Measurements from ENCODE around the gene FANCG. TPM values are rescaled to one million over a fixed set of nuclear protein-coding genes. Genes with fewer than 3 reads are reported as not detected.

The FANCG gene
- polyA plus RNA-seq, 1 donor, result 23.6 TPM

GRCh38 chr9:35060548-35061207 is 19.1 kb downstream of the FANCG start:
- no peak for DNase-seq (ENCODE audit: low read depth)

- DNase-seq (ENCODE audit: low read depth), result no peak
Observed at GRCh38 chr9:35059438-35059837, 20.3 kb downstream of the FANCG start.

DNA sequence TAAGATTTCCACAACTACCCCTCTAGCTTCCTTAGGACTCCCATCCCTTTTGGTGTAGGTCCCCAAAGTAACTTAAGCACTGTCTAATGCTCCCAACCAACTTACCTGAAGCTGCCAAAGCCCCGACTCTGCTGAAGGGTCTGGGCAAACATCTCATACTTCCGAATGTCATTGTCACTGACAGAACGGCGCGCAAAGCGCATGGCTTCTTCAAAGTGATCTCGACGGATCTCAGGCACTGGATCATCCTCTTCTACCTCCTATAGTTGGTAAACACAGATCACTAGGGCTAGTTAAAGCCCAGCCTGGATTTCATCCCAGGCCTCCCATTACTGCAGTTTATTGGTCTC is 22.5 kb downstream of the FANCG start:
- DNase-seq (ENCODE audit: low read depth), result no peak

DNA sequence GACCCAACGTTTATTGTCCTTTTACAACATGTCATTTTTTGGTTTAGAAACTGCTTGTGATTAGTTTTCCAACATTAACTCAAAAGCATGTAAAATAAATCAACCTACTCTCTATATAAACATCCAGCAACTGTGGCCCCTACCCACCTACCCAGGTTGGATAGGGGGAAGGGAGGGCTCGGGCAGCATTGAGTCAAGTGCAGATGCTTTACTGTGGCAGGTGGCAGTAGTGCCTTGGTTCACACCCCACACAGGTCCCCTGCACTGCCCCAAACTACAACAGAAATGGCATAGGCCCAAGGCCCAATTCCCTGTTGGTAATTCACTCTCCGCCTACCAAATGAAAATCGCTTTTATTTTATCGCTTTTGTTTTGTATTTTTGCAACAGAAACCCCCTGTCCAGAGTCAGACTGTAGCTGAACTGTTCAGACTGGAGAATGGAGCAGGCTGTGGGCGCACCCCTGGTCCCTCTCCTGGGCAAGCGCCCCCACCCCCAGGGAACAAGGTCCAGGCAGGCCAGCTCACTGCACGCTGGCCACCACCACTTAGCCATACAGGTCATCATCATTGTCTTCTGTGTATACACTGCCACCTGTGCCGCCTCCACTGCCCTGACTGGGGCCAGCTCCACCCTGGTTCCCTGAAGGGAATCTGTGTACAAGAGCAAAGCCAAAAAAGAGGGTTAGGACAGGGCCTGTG is 23.0 kb downstream of the FANCG start:
- no peak for DNase-seq (ENCODE audit: low read depth)

DNA sequence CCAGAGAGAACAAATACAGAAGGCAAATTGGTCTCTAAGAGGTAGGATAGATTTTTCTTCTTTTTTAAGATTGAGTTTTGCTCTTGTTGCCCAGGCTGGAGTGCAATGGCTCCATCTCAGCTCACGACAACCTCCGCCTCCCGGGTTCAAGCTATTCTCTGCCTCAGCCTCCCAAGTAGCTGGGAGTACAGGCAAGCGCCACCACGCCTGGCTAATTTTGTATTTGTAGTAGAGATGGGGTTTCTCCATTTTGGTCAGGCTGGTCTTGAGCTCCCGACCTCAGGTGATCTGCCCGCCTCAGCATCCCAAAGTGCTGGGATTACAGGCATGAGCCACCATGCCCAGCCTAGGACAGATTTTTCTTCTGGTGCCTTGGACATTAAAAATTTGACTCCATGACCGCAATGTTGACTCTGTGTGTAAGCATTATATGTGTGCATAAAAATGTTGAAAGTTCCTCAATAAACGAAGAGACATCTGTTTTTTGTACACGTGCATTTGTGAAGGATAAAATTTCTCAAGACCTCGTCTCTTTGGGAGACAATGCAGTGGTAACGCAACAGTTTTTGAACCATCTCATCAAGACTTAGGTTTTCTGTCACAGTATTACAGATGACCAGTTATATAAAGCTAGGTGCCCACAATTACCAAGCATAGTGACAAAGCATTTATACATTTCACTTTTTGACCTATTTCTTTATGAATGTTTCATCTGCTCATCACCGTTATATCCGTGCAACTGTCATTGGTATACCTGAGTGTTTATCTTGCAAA is 24.7 kb downstream of the FANCG start:
- no peak for DNase-seq (ENCODE audit: low read depth)

DNA sequence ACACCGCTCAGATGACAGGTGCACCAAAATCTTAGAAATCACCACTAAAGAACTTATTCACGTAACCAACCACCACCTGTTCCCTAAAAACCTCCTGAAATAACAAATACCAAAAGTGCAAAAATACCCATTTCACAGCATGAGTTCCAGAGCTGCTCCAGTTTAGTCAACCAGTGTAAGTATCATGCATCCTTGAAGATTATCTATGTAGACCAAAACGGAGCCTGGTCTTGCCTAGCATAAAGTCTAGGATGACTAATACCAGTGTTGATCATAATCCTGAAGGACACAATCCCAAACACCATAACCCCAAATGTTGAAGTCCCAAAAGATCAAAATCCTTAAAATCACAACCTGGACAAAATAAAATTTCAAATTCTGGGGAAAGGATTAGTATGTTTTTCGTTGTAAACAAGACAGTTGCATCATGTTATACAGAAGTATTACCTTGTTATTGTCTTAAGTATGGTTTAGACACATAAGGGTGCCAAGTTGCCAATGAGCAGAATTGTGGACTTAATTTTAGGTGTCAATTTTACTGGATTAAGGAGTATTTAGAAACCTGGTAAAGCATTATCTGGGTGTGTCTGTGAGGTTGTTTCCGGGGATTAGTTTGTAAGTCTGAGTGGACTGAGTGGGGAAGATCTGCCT is 25.4 kb downstream of the FANCG start:
- no peak for DNase-seq (ENCODE audit: low read depth)

GRCh38 chr9:35051069-35051967 is 28.4 kb downstream of the FANCG start:
- DNase-seq (ENCODE audit: low read depth), result no peak

DNA sequence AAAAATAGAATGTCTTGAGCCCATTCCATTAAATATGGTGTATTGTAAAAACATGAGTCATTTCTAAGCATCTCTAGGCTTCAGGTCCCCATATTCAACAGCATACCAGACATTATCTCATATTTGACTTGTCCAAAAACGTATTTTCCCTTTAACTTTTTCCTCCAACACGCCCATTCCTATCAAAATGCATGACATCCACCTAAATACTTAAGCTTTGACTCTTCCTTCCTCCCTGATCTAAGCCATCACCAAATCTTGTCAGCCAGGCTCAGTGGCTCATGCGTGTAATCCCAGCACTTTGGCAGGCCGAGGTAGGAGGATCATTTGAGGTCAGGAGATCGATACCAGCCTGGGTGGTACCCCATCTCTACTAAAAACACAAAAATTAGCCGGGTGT is 31.2 kb downstream of the FANCG start:
- DNase-seq (ENCODE audit: low read depth), result no peak

GRCh38 chr9:35044071-35044470 is 35.7 kb downstream of the FANCG start:
- no peak for DNase-seq (ENCODE audit: low read depth)

GRCh38 chr9:35042891-35043545 is 36.7 kb downstream of the FANCG start:
- DNase-seq (ENCODE audit: low read depth), result no peak

- DNase-seq (ENCODE audit: low read depth), result no peak
Observed at GRCh38 chr9:35042081-35042604, 37.6 kb downstream of the FANCG start.

- DNase-seq (ENCODE audit: low read depth), result no peak
Observed at GRCh38 chr9:35035851-35036701, 43.7 kb downstream of the FANCG start.

DNA sequence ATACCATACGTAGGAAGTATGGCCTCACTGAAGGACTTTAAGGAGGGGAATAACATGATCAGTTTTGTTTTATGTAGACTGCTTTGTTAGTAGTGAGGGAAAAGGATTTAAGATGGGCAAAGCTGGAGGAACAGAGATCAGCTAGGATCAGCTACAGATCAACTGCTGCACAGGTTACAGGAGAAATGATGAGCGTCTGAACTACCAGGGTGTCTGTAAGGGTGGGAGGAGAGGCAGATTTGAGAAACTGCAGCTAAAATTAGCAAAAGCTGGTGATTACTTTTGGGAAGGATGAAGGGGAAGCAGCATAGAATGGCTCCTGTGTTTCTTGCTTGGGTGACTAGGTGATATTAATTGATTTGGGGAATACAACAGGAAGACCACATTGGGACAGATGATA is 46.6 kb downstream of the FANCG start:
- no peak for DNase-seq (ENCODE audit: low read depth)

- no peak for DNase-seq (ENCODE audit: low read depth)
Observed at GRCh38 chr9:35029852-35030251, 49.9 kb downstream of the FANCG start.

DNA sequence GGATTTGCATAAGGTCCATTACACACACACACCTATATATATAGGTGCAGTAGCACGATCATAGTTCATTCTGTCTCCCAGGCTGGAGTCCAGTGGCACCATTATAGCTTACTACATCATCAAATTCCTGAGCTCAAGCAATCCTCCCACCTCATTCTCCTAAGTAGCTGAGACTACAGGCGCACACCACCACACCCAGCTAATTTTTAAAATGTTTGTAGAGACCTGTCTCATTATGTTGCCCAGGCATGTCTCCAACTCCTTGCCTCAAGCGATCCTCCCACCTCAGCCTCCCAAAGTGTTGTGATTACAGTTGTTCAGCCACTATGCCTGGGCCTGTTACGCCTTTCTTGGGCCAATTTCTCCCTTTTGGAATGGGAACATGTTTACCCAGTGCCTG is 50.5 kb downstream of the FANCG start:
- no peak for DNase-seq (ENCODE audit: low read depth)

DNA sequence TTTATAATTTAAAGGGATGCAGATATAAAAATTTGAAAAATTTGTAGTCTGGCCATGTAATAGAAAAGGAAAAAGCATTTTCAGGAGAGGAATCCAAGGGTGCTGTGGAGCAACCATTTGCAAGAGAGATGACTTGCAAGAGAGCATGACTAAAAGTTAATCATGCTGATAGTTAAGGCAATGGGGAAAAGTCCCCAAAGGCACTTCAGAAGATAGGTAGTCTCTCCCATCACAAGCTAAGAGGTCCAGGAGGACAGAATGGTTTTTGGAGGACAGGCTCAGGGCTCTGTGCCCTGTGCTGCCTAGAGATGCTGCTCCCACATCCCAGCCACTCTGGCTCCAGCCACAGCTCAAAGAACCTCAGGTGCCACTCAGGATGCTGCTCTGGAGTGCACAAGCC is 51.4 kb downstream of the FANCG start:
- no peak for DNase-seq (ENCODE audit: low read depth)

DNA sequence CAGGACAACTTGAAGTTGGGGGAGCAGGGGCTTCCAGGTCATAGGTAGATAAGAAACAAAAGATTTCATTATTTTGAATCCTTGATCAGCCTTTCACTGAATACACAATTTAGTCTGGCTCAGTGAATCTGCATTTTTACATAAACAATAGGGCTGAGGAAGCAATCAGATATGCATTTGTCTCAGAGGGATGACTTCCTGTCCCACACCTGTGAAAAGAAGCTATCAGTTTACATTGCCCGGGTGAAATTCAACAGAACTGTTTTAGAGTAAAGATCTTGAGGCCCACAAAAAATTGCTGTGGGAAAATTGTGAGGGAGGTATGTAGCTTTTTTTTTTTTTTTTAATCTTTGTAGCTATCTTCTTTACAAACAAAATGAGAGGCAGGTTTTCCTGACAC is 51.9 kb downstream of the FANCG start:
- no peak for DNase-seq (ENCODE audit: low read depth)

GRCh38 chr9:35027374-35027773 is 52.4 kb downstream of the FANCG start:
- no peak for DNase-seq (ENCODE audit: low read depth)

DNA sequence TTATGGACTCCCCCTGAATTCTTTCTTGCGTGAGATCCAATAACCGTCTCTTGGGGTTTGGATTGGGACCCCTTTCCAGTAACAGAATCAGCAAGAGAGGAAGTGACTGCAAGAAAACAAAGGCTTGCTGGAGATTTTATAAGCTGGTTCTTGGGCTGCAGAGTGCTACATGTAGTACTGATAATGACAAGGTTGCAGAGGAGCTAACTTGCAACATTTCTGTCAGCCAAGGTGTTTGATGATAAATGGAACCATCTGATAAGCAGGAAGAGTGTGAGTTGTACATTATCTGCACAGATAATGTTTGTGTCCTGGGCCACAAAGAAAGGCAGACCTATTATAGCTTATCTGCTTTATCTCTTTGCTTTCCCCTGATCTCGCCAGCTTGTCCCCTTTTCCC is 53.1 kb downstream of the FANCG start:
- no peak for DNase-seq (ENCODE audit: low read depth)
